Measurements from ENCODE around the gene ARHGEF1.

ARHGEF1 gene

GRCh38 chr19:41876847-41877832 is 5.8 kb upstream of the ARHGEF1 start, which contains the start of gene CD79A:
Gene CD79A (plus strand): TSS chr19:41877279. CDS start chr19:41877305, 26 bp downstream.
- no peak within 1 kb of the TSS for H3K27ac ChIP-seq
- no peaks in the 10 kb centered on the region for H3K27me3 ChIP-seq (replicated peaks)
- no peak for DNase-seq
- H3K4me3 ChIP-seq (ENCODE audit: low read depth, low read length): no peak within 1 kb of the TSS
- in situ Hi-C loops (cut with HindIII; ENCODE audit: low pct_ligation_motif_present, low sequenced_read_pairs): no loop called here
- peaks cover 4% of the 10 kb centered on the region for H3K36me3 ChIP-seq (replicated peaks)
- TF ChIP-seq CTCF (IDR thresholded peaks at IDR 0.05; ENCODE audit: low read depth, low read length, missing control alignments): no peak

GRCh38 chr19:41877916-41878905 is 4.8 kb upstream of the ARHGEF1 start:
- DNase-seq: no peak
- no peak for TF ChIP-seq CTCF (IDR thresholded peaks at IDR 0.05; ENCODE audit: low read depth, low read length, missing control alignments)
- H3K4me3 ChIP-seq (ENCODE audit: low read depth, low read length): no peak overlapping the region
- H3K27me3 ChIP-seq (replicated peaks): no peaks in the 10 kb centered on the region
- no peaks in the 10 kb centered on the region for H3K36me3 ChIP-seq (replicated peaks)
- in situ Hi-C loops (cut with HindIII; ENCODE audit: low pct_ligation_motif_present, low sequenced_read_pairs): no loop called here
- no peak overlapping the region for H3K27ac ChIP-seq

- in situ Hi-C loops (cut with HindIII; ENCODE audit: low pct_ligation_motif_present, low sequenced_read_pairs): no loop called here
- no peaks in the 10 kb centered on the region for H3K27me3 ChIP-seq (replicated peaks)
- H3K27ac ChIP-seq: no peak overlapping the region
- H3K36me3 ChIP-seq (replicated peaks): no peaks in the 10 kb centered on the region
- no peak overlapping the region for H3K4me3 ChIP-seq (ENCODE audit: low read depth, low read length)
- TF ChIP-seq CTCF (IDR thresholded peaks at IDR 0.05; ENCODE audit: low read depth, low read length, missing control alignments): no peak
- no peak for DNase-seq
Observed at GRCh38 chr19:41879080-41879479, 3.9 kb upstream of the ARHGEF1 start.

- Histone ChIP-seq H3K4me3 (ENCODE audit: low read depth, low read length) (no peak overlapping the region), H3K36me3 (replicated peaks) (no peaks in the 10 kb centered on the region), H3K27ac (no peak overlapping the region), H3K27me3 (replicated peaks) (no peaks in the 10 kb centered on the region)
- DNase-seq: no peak
- no peak for TF ChIP-seq CTCF (IDR thresholded peaks at IDR 0.05; ENCODE audit: low read depth, low read length, missing control alignments)
- in situ Hi-C loops (cut with HindIII; ENCODE audit: low pct_ligation_motif_present, low sequenced_read_pairs): no loop called here
Observed at GRCh38 chr19:41879670-41880328, 3.2 kb upstream of the ARHGEF1 start.

- DNase-seq: no peak
- H3K4me3 ChIP-seq (ENCODE audit: low read depth, low read length): no peak overlapping the region
- H3K36me3 ChIP-seq (replicated peaks): no peaks in the 10 kb centered on the region
- no peaks in the 10 kb centered on the region for H3K27me3 ChIP-seq (replicated peaks)
- in situ Hi-C loops (cut with HindIII; ENCODE audit: low pct_ligation_motif_present, low sequenced_read_pairs): no loop called here
- no peak for TF ChIP-seq CTCF (IDR thresholded peaks at IDR 0.05; ENCODE audit: low read depth, low read length, missing control alignments)
- no peak overlapping the region for H3K27ac ChIP-seq
Observed at GRCh38 chr19:41880329-41880708, 2.7 kb upstream of the ARHGEF1 start.

Measured in brain microvascular endothelial cell (primary cell).